T47D (cell line): ENCODE measurements around the gene TOP2B.

Experiments
- DNase-seq, 2 experiments: peaks; one replicate each; pipeline versions ENCODE4 v3.0.0 to v3.0.0-alpha.2; 2011 to 2012; ENCODE audit warnings: low read depth in 1 of 2, low spot score in 1 of 2
- JUND ChIP-seq: IDR thresholded peaks from 2 replicates; pipeline ENCODE4 v1.6.1; 2012; ENCODE audit warnings: low read depth
- in situ Hi-C: cut with HindIII; loops from 2 replicates; pipeline ENCODE4 v1.10.0; 2016; ENCODE audit warnings: low sequenced_read_pairs, low pct_unique_long_range_greater_than_20kb

Gene TOP2B

GRCh38 chr3:25665315-25666280 is 891 bp upstream of the TOP2B start:
- no peak for TF ChIP-seq JUND
- DNase-seq: peak in 1 of 2 experiments; percentile 2
- in situ Hi-C loops: no loop called here

DNA sequence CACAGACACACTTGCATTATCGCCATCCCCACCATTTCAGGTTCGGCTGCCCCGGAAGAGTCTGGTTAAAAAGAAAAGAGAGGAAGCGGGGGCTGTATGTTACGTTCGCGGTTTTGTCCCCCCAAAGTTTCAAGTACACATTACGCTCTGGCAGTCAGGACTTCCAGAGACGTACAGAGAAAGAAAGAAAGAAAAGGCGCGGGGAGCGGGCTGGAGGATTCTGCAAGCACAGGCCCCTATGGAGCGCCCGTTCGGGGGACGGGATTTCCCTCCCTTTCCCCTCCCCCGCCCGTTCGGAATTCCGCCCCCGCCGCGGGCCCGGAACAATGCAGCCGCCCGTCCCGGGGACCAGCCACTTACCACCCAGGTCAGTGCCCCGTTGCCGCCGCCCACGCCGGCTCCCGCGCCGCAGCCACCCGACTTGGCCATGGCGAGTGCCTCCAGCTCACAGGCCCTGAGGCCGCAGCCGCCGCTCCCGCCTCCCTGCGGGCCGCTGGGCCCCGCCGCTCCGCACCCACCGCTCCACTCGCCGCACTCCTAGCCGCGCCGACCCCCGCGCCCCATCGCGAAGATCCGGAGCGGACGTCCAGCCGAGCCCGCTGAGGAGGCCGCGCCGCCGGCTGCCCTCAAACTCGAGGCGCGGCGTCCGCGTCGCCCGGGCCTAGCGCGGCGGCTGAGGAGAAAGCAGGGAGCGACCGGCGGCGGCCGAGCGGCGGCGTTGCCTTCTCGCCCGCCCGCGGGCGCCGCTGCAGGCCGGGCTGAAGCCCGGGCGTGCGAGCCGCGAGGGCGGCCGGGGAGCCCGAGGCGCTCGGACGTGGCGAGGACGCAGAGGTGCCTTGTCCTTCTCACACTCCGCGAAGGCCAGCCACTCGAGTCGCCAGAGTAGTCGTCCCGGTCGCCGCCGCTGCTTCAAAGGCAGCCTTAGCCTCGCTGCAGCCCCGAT is 567 bp downstream of the TOP2B start:
- no peak for TF ChIP-seq JUND
- peak; percentile 35 to 58 for DNase-seq
- in situ Hi-C loops: no loop called here

- peak in 1 of 2 experiments; percentile 52 for DNase-seq
- in situ Hi-C loops: no loop called here
- no peak for TF ChIP-seq JUND
Measured at GRCh38 chr3:25663347-25663868, 1.3 kb downstream of the TOP2B start.

GRCh38 chr3:25662736-25663320 is 1.9 kb downstream of the TOP2B start:
- no peak for TF ChIP-seq JUND
- no peak for DNase-seq
- in situ Hi-C loops: no loop called here

- in situ Hi-C loops: no loop called here
- TF ChIP-seq JUND: no peak
- no peak for DNase-seq
Measured at GRCh38 chr3:25661694-25662437, 2.8 kb downstream of the TOP2B start.

GRCh38 chr3:25658836-25659235 is 5.9 kb downstream of the TOP2B start:
- in situ Hi-C loops: no loop called here

GRCh38 chr3:25657293-25657692 is 7.4 kb downstream of the TOP2B start:
- in situ Hi-C loops: no loop called here
- TF ChIP-seq JUND: no peak
- no peak for DNase-seq

More at GRCh38 chr3:25658836-25659235, 5.9 kb downstream of the TOP2B start:
- no peak for DNase-seq
- TF ChIP-seq JUND: no peak

GRCh38 chr3:25655659-25656058 is 9.0 kb downstream of the TOP2B start:
- no peak for TF ChIP-seq JUND
- in situ Hi-C loops: no loop called here
- DNase-seq: no peak

DNA sequence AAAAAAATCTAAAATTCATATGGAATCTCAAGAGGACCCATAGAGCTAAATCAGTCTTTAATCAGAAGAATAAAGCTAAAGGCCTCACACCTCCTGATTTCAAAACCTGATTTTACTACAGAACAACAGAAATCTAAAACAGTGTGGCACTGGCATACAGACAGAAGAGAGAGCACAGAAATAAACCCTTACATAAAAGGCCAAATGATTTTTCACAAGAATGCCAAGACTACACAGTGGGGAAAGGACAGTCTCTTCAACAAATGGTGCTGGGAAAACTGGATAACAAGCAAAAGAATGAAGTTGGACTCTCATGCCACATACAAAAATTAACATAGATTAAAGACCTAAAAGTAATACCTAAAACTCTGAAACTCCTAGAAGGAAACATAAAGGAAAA is 10.1 kb downstream of the TOP2B start:
- no peak for DNase-seq
- in situ Hi-C loops: no loop called here
- no peak for TF ChIP-seq JUND

- in situ Hi-C loops: no loop called here
- no peak for DNase-seq
- no peak for TF ChIP-seq JUND
Measured at GRCh38 chr3:25653322-25653721, 11.4 kb downstream of the TOP2B start.

DNA sequence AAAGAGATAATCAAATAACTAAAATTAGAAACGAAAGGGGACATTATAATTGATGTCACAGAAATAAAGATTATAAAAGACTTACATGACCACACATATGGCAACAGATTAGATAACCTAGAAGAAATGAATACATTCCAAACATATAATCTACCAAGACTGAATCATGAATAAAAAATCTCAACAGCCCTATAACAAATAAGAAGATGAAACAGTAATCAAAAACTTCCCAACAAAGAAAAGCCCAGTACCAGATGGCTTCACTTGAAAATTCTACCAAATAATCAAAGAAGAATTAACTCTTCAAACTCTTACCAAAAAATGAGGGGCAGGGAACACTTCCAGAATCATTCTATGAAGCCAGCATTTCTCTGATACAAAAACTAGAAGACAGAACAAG is 11.8 kb downstream of the TOP2B start:
- in situ Hi-C loops: no loop called here
- no peak for DNase-seq
- no peak for TF ChIP-seq JUND
